ENCODE results near the gene RCSD1.

DNA sequence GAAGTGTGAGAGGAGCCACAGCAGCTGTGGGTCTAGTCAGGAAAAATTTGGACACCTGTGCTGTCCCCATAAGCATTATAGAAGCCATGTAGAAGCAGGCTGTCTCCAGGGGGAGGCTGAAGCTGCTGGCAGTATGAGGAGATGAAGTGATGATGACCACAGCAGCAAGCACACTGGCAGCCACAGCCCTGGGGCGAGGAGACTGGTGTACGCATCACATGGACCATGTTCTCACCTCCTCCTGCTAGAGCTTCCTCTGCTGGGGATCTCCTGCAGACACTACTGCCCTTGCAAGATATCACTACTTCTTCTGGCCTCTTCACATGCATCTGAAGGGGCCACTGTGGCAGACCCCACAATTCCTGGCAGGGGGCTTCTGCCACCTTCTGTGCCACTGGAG lies 42.7 kb upstream of the RCSD1 start:
- TF ChIP-seq, protein P1, sequence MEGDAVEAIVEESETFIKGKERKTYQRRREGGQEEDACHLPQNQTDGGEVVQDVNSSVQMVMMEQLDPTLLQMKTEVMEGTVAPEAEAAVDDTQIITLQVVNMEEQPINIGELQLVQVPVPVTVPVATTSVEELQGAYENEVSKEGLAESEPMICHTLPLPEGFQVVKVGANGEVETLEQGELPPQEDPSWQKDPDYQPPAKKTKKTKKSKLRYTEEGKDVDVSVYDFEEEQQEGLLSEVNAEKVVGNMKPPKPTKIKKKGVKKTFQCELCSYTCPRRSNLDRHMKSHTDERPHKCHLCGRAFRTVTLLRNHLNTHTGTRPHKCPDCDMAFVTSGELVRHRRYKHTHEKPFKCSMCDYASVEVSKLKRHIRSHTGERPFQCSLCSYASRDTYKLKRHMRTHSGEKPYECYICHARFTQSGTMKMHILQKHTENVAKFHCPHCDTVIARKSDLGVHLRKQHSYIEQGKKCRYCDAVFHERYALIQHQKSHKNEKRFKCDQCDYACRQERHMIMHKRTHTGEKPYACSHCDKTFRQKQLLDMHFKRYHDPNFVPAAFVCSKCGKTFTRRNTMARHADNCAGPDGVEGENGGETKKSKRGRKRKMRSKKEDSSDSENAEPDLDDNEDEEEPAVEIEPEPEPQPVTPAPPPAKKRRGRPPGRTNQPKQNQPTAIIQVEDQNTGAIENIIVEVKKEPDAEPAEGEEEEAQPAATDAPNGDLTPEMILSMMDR (IDR thresholded peaks at IDR 0.05; ENCODE audit: borderline replicate concordance, extremely low read depth, low read length, poor library complexity, severe bottlenecking), result no peak
- TF ChIP-seq EZH2 (IDR thresholded peaks at IDR 0.05; ENCODE audit: borderline replicate concordance, low read depth, low read length, severe bottlenecking), result no peak
